NT2/D1 (cell line): ENCODE data around the gene MDK.

Experiments used
- DNase-seq: peaks from one replicate; pipeline ENCODE4 v3.0.0-alpha.2; 2011; ENCODE audit warnings: low read depth, low spot score
- H3K27me3 ChIP-seq: 2 replicates; pipeline ENCODE4 v1.6.0; 2011; ENCODE audit warnings: mild to moderate bottlenecking; ENCODE audit not compliant: insufficient read length, insufficient read depth
- H3K36me3 ChIP-seq: 2 replicates; pipeline ENCODE4 v1.6.1; 2011; ENCODE audit warnings: mild to moderate bottlenecking, low read length, mixed read lengths; ENCODE audit not compliant: insufficient read depth, insufficient read length
- H3K4me1 ChIP-seq: 2 replicates; pipeline ENCODE4 v1.5.1; 2011; ENCODE audit not compliant: insufficient read depth, insufficient read length
- H3K4me3 ChIP-seq: 2 replicates; pipeline ENCODE4 v1.5.1; 2011; ENCODE audit warnings: low read depth; ENCODE audit not compliant: insufficient read length
- H3K9ac ChIP-seq: 2 replicates; pipeline ENCODE4 v1.6.0; 2011; ENCODE audit warnings: low read depth; ENCODE audit not compliant: insufficient read length
- H3K9me3 ChIP-seq: 2 replicates; pipeline ENCODE4 v1.5.1; 2011; ENCODE audit warnings: mild to moderate bottlenecking, low read length; ENCODE audit not compliant: insufficient read depth
- SUZ12 ChIP-seq: IDR thresholded peaks from 2 replicates; pipeline ENCODE4 v1.6.1; 2011; ENCODE audit not compliant: insufficient read length, insufficient read depth; ENCODE audit errors: extremely low read depth
- YY1 ChIP-seq: IDR thresholded peaks from 2 replicates; pipeline ENCODE4 v1.6.1; 2011; ENCODE audit not compliant: insufficient read length, insufficient read depth
- ZNF274 ChIP-seq: IDR thresholded peaks from 2 replicates; pipeline ENCODE4 v1.6.1; 2011; ENCODE audit warnings: mild to moderate bottlenecking, low read depth, low read length

Gene MDK

DNA sequence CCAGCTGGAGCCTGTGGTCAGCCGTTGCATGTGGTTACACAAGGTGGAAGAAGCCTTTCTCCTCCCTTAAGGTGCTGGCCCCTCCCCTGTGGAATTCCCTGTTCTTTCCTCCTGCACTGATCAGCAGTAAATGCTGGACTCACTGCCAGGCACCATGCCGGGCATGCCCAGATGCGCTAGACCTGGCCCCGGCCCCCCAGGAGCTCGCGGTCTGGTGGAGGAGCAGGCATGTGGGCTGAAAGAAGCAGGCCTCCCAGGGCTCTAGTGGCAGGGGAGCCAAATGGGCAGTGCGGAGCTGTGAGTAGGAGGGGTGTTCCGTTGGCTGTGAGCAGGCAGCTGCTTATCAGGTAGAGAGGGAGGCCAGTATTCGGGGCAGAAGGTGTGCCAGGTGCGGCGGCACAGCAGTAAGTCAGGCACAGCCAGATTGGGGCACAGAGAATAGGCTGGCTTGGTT lies 24.0 kb upstream of the MDK start:
- H3K9me3 ChIP-seq, result no peaks in the 10 kb centered on the region
- DNase-seq, result no peak
- H3K9ac ChIP-seq, result peak overlapping the region; percentile 54
- H3K36me3 ChIP-seq, result peaks cover 34% of the 10 kb centered on the region
- H3K4me3 ChIP-seq, result no peak overlapping the region
- no peak for TF ChIP-seq ZNF274
- no peak for TF ChIP-seq SUZ12
- no peak for TF ChIP-seq YY1
- peaks cover 52% of the 10 kb centered on the region for H3K4me1 ChIP-seq
- H3K27me3 ChIP-seq, result no peaks in the 10 kb centered on the region

DNA sequence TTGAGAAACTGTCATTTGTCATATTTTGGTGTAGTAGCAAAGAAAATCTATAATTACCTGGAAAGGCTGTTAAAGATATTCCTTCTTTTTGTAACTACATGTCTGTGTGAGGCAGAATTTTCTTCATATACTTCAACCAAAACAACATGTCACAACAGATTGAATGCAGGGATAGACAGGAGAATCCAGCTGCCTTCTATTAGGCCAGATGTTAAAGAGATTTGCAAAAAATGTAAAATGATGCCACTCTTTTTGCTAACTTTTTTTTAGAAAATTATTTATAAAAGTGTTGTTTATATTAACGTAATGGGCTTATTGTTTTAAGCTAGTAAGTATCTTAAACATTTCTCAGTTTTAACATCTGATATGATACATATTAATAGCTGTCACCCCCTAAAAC lies 21.5 kb upstream of the MDK start:
- Histone ChIP-seq H3K36me3 (peaks cover 40% of the 10 kb centered on the region), H3K9me3 (no peaks in the 10 kb centered on the region), H3K27me3 (no peaks in the 10 kb centered on the region), H3K4me3 (no peak overlapping the region), H3K9ac (no peak overlapping the region), H3K4me1 (peaks cover 48% of the 10 kb centered on the region)
- TF ChIP-seq SUZ12 (no peak), ZNF274 (no peak), YY1 (no peak)
- DNase-seq, result no peak

DNA sequence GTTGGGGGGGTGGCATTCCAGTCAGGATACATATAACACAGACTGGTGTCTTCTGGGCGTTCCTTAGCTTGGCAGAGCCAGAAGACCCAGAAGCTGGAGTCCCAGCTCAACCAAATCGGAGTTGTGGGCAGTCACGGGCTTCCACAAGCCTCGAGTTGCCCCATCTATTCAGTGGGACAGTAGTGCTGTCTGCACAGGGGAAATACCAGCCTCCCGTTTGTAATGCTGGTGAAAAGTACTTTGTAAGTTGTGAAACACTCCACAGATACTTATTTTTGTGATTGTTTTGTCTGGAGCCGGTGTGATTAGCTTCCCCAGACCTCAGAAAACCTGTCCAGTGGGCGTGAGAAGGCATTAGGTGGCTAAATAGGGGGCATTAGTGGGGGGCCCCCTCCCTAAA lies 20.6 kb upstream of the MDK start:
- no peaks in the 10 kb centered on the region for H3K27me3 ChIP-seq
- peaks cover 54% of the 10 kb centered on the region for H3K4me1 ChIP-seq
- H3K9ac ChIP-seq, result peak overlapping the region; percentile 33
- TF ChIP-seq ZNF274 (no peak), YY1 (no peak), SUZ12 (no peak)
- no peak for DNase-seq
- no peak overlapping the region for H3K4me3 ChIP-seq
- H3K9me3 ChIP-seq, result no peaks in the 10 kb centered on the region
- peaks cover 42% of the 10 kb centered on the region for H3K36me3 ChIP-seq

DNA sequence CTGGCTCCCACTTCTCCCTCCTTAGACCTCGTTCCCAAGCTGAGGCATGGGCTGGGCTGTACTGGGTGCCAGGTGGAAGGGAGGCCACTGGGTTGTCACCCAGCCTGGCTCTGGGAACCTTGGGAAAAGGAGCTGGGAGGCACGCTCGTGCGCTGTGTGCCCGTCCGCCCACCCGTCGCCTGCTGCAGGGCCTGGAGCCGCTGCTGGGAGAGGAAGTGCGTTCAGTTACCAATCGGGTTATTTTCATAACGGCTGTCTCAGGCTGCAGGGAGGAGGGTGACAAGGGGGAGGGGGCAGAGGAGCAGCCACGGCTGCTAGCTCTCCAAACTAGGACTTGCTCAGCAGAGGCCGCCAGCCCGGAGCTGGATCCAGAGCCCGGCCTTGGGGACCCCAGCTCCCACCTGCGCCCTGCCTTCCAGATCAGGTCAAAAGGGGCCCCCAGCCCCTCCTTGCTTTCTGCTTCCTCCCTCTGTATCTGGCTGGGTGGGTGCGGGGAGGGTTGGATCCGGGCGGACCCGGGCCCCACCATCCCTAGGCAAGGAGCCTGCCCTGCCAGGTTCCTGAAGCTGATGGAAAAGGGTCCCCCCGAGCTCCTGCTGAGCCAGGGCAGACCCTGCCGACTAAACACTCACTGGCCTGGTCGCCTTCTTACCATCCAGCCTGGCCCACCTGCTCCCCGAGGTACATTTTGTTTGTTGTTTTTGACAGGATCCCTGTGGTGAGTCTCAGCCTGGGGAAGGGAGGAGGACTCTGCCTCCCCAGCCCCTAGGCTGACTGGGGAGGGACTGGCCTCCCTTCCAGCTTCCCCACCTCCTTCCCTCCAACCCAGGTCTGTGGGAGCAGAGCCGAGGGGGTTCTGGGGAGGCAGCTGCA lies 19.9 kb upstream of the MDK start:
- Histone ChIP-seq H3K4me3 (no peak overlapping the region), H3K4me1 (peaks cover 48% of the 10 kb centered on the region), H3K27me3 (no peaks in the 10 kb centered on the region), H3K9ac (peak overlapping the region; percentile 33), H3K9me3 (no peaks in the 10 kb centered on the region), H3K36me3 (peaks cover 41% of the 10 kb centered on the region)
- DNase-seq, result no peak
- TF ChIP-seq ZNF274, result no peak
- TF ChIP-seq YY1, result no peak
- TF ChIP-seq SUZ12, result no peak

DNA sequence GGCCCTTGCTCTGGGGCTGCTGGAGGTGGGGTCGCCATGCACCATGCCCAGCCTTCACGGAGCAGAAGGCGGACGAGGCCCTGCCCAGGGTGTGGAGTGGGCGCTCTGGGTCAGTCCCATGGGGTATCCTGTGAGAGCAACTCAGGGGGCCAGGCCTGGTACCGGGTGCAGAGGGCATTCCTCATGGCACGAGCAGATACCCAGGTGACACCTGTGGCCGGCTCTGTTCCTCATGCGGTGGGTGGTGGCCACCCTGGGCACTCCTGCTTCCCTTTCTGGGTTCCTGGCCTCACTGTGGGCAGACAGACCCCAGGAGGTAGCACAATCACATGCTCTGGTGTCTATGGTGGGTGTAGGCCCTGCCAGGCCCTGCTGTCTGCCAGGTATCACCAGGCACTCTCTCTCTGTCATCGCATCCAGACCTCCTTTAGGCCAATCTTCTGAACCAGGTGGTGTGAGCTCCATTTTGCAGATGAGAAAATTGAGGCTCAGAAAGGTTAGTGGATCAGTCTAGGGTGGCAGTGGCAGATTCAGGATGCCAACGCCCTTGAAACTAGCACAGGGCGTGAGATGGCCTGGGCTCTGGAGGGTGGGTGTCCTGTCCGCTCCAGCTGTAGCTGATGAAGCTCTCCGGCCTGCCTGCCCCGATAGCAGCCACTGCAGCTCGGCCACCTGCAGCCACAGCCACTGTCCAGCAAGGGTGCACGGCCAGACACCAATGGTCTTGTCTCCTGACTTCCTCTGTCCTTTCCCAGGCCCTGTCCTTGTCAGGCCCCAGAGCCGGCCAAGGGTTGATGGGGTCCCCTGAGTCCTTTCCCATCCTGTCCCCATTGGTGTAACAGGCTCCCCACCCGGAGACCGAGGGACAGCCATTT lies 19.1 kb upstream of the MDK start:
- peaks cover 46% of the 10 kb centered on the region for H3K36me3 ChIP-seq
- H3K9ac ChIP-seq, result peak overlapping the region; percentile 42
- H3K9me3 ChIP-seq, result no peaks in the 10 kb centered on the region
- DNase-seq, result no peak
- H3K4me1 ChIP-seq, result peaks cover 49% of the 10 kb centered on the region
- TF ChIP-seq ZNF274, result no peak
- no peak for TF ChIP-seq SUZ12
- TF ChIP-seq YY1, result no peak
- no peak overlapping the region for H3K4me3 ChIP-seq
- no peaks in the 10 kb centered on the region for H3K27me3 ChIP-seq

DNA sequence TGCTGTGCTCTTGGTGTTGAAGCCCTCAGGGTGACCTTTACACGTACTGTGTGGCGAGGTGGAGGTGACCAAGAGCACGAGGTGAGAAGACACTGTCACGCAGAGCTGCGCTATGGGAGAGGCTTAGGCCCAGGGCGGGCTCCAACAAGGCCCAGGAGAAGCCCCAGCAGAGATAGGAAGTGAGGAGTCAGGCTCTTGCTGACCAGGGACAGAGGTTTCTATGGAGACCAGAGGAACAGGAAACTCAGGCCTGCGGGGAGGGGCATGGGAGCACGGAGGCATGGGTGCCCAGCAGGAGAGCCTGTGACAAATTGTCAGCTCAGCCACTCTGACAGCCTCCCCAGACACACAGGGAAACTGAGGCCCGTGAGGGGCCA lies 18.4 kb upstream of the MDK start:
- H3K9ac ChIP-seq, result peak overlapping the region; percentile 42

DNA sequence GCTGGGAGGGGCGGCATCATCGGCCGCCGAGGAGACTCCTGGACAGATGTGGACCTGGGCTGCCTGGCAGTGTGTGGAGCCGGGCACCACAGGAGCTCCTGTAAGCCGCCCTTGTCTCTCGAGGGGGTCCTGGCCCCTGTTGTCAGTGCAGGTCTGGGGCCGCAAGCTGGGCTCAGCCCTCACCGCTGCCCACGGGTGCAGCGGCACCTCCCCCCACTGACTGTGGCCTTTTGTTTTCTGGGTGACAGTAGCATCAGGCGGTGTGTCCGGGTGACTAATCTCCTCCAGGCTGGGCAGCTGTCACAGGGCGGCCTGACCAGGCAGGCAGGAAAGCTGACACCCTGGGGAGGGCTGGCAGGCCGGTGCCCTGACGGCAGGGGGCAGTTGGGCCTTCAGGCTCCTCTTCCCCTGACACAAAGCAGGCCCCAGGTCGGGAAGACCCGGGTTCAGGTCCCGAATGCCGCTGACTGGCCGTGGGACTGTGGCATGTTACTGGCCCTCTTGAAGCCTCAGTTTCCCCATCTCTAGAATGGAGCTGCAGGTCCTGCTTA lies 17.9 kb upstream of the MDK start:
- H3K27me3 ChIP-seq, result no peaks in the 10 kb centered on the region
- peaks cover 53% of the 10 kb centered on the region for H3K36me3 ChIP-seq
- peaks cover 50% of the 10 kb centered on the region for H3K4me1 ChIP-seq
- H3K9me3 ChIP-seq, result no peaks in the 10 kb centered on the region
- no peak for TF ChIP-seq ZNF274
- no peak for TF ChIP-seq SUZ12
- TF ChIP-seq YY1, result no peak
- H3K9ac ChIP-seq, result no peak overlapping the region
- DNase-seq, result no peak
- H3K4me3 ChIP-seq, result no peak overlapping the region

More for the DNA sequence above, 18.4 kb upstream of the MDK start:
- H3K4me1 ChIP-seq, result peaks cover 49% of the 10 kb centered on the region
- H3K9me3 ChIP-seq, result no peaks in the 10 kb centered on the region
- H3K4me3 ChIP-seq, result no peak overlapping the region
- TF ChIP-seq YY1, result no peak
- peaks cover 47% of the 10 kb centered on the region for H3K36me3 ChIP-seq
- no peak for DNase-seq
- H3K27me3 ChIP-seq, result no peaks in the 10 kb centered on the region
